GM19351 (cell line): ENCODE data around the gene ADA.
A peak's percentile ranks its signal among the peaks of the same experiment; 100 is the strongest.

Source experiments
- ATAC-seq: cut with Tn5 transposase; IDR thresholded peaks from one replicate; pipeline ENCODE4 v1.9.1; 2021; ENCODE audit warnings: mild to moderate bottlenecking, moderate library complexity; ENCODE audit not compliant: unreplicated experiment

The ADA gene

DNA sequence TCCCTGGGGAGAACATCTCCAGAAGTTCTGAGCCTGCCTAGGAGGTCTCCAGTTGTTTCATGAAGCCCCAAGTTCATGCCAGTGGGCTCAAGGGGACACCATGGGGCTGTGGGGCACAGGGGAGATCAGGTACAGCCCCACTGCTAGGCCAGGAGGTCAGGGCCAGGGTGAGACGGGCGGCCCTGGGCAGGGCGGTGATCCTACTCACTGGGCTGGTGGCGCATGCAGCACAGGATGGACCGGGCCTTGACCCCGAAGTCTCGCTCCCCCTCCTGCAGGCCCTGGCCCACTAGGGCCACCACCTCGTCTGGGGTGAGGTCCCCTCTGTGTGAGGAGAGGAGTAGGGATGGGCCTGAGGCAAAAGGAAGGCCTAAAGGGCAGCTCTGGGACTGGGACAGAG lies 26.1 kb downstream of the ADA start:
- ATAC-seq: no peak

DNA sequence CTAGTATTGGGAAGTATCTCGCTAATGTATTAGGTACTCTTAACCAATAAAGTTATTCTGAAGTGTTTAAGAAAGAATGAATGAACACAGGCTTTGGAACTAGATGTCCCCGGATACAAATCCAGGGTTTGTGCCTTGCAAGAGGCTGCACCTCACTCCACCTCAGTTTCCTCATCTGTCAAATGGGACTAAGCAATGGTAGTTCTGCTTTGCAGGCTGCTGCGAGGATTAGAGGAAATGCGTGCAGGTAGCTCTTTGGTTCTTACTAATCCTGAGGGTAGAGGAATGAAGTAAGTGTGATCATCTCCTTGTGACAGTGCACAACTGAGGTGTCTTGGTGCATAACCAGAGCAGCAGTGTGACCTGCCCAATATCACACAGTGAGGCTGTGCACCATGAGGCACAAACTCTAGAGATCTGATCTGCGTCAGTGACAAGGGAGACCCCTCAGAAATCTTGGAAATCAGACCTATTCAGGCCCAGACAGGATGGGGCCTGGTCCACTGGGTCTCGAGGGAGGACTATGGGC lies 26.7 kb downstream of the ADA start:
- no peak for ATAC-seq

DNA sequence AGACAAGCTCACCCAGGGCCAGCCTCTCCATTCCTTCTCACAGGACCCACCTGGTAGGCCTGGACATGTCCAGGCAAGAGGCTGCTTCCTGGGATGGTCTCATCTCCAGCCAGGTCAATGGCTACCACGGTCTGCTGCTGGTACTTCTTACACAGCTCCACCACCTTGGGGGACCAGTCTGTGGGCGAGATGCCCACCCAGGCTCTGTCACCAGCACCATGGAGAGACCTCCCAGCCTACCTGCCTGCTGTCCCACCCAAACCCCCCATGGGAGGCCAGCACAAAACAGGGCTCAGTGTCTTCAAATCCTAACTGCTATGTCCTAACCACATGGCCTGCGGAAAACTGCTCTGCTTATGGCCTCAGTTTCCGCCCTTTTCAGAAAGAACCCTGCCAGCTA lies 27.3 kb downstream of the ADA start:
- ATAC-seq: no peak

DNA sequence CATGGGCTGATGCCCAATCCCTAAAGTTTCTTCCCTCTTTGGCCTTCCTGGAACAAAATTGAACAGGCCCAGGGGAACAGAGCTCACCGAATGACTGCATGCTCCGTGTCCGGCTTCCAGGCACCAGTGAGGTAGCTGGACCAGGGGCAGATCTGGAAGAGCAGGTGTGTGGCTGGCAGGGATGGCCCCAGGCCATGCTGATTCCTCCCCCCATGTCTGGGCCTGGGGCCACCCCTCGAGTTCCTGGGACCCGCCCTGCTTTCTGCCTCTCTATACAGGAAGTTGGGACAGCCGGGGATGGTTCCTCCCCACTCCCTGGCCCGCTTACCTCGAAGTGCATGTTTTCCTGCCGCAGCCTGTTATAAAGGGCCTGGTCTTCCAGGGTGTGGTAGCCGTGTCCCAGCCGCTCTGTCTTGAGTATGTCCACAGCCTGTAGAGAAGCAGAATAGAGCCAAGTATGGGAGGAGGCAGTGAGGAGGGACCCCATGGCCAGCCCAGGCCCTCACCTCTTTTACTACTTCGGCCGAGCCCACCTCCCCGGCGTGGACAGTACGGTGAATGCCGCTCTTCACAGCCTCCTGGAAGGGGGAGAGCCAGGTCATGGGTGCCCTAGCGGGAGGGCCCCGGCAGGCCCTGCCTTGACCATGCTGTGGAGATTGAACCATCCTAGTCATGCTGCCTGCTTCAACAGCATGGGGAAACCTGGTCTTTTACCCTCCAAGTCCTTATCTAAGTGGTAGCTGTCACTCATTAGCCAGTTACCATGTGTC lies 28.8 kb downstream of the ADA start:
- no peak for ATAC-seq

DNA sequence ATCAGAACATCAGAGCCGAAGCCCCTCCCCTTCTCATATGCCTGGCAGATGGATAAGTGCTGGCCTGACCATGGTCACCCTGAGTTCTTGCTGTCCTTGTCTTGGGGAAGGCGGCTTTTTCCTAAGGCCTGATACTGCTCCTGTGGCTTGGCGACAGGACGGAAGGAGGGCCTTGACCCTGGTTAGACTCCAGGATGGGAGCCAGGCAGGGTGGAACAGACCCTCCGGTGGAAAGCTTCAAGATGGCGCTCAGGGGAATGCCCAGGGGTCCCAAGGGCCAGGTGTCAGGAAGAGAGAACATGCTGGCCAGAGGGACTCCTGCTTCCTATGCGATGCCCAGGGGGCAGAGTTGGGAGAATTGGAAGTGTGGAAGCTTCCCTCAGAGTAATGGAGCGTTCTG lies 29.6 kb downstream of the ADA start:
- ATAC-seq: no peak

DNA sequence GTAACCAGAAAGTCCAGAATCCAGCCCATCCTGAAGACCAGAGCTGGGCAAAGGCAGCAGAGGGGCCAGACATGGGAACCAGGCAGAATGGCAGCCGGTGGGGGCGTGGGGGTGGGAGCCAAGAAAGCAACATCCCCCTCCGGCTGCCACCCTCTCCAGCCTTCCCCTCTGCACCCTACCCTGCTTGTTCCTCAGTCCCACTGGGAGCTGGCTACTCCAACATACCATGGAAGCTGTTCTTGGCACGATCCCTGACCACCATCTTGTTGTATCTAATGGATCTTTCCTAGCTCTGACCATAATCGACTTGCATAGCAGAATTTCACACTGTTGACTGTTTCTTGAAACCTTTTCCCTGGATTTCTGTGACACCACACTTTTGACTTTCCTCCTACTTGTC lies 30.2 kb downstream of the ADA start:
- no peak for ATAC-seq

DNA sequence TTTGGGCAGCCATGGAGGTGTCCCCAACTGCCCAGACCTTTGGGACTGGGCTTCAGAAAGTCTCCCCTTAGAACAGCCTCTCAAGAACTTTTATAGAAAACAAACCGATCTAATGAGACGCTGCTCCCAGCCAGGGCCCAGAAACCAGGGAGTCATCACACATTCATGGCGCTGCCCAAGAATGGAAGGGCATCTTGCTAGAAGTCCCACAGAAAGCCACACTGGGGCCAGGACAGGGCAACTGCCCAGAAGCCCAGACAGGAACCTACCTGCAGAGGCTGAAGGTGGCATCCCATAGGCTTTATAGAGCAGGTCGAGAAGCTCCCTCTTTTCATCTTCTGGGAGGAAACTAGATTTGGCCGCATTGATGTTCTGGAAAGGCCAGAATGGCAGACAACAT lies 31.5 kb downstream of the ADA start:
- ATAC-seq: no peak

DNA sequence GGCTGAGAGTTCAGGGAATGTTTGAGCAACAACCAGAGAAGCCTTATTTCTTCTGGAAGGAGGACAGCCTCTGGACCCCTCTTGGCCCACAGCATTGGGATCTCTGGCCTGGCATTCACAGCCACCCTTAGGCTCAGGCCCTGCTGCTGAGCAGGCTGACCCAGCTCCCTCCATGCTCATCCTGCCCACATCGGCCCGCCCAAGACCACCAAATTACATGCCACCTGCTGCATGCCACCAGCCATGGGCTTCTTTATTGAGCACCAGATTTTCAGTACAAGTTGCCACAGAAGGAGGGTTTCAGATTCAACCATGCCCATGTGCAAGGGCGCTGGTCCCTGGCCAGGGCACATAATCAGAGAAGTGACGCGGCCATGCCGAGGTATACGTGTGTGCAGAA lies 32.2 kb downstream of the ADA start:
- no peak for ATAC-seq

DNA sequence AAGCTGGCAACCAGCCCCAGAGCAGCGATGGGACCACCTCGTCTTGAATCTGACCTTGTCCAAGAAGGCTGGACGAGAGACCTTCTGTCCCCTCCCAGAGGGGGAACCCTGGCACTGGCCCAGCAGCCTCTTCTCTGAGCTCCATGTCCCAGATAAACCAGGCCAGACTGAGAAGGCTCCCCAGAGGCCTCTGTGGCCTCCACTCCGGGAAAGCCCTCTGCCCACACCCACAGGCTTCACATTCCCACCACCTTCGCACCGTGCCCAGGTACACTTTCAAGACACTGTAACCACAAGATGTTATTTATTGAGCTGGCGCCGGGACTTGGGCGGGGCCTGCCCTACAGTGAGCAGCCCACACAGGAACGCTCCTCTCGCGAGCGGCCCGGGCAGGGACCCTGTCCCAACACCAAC lies 33.2 kb downstream of the ADA start:
- no peak for ATAC-seq

DNA sequence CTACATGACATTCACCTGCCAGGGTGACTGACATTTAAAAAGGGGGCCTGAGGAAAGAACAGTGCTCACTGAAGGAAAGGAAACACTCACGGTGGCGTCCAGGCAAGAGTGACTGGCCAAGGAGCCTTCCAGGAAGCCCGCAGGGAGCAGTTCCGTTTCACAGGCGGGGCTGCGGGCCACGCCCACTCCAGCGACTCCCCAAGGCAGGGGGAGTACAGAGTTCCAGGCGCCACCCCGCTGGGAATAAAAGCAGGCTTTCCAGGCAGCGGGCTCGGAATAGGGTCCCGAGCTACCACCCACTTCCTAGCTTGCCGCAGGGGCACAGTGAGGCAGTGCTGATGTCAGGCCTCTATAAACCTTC lies 34.9 kb downstream of the ADA start:
- ATAC-seq: no peak

DNA sequence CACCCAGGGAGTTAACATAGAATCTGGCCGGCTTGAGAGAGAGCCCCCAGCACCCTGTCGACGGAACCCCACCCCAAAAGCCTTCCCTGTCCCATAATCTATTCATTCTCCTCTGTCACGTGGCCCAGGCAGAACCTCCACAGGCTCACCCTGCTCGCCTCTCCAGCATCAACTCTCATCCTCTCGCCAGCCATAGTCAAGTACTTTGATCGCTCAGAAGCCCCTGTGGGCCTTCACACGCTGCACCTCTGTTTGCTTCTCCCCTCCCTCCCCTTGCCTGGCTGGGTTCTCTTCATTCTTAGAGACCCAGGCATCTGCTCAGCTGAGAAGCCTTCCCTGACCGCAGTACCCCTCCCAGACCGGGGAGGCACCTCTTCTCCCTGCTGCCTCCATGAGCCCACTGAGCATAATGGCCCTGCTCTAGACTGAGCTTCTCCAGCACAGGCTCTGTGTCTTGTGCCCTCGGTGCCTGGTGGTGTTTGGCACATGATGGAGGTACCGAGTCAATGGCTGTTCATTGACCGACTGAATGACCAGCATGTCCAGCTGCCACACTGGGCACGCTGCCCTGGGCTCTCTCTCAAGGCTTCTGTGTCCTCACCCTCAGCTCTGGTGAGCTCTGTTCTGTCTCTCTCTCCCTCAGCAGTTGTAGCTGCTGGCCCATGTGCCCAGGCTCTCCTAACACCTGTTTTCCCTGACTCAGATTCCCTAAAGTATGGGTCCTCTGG lies 35.5 kb downstream of the ADA start:
- ATAC-seq: no peak

DNA sequence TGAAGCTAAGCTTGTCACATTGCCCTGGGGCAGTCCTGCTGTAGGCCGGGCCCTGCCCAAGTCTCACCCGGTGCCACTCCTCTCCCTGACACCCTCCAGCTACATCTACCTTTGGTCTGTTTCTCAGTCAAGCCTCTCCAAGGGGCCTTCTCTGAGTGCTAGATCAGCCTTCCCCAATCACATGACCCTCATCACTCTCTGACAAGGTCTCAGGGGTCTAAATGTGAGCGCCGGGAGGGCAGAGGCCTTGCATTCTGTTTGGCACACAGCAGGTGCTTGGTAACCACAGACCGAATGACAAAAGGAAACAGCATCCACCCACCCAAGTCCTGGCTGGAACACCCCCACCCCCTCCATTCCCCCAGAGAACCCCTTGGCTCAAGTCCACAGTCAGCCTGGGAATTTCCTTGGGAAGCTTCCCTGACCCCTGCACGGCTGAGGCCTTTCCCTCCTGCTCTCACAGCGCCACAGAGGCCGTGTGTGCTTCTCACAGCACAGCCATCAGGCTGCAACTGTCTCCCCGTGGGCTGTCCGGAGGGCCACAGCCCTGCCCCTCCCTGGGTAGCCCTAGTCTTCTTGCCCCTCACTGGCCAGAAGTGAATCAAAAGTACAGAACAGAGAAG lies 36.2 kb downstream of the ADA start:
- ATAC-seq: no peak

DNA sequence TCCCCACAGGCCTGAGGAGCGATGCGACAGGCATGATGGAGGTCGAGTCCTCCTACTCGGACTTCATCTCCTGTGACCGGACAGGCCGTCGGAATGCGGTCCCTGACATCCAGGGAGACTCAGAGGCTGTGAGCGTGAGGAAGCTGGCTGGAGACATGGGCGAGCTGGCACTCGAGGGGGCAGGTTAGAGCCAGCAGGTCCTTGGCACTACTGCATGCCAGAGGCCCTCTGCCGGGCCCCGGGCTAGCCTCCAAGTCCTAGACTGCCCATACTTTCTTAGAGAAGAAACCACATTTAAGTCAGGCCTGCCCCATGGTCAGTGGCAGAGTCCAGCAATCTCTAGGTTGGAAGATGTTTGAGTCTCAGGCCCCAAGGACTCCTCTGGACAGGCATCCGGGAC lies 37.0 kb downstream of the ADA start:
- ATAC-seq: no peak

DNA sequence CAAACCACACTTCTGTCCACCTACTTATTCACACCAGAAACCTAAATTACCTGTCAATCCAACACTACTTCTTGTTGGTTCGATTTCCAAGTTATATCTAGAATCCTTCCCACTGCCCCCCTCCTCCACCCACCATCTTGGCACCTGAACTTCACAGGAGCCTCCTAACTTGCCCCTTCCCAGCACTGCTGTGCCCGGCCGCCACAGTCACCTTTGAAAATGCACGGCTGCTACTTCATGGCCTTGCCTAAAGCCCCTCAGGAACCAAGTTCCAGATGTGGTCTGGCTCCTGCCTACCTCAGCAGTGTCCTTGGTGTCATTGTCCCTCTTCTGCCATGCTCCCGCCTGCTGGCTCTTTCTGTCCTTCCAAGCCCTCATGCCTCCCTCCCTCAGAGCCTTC lies 37.9 kb downstream of the ADA start:
- ATAC-seq: no peak

DNA sequence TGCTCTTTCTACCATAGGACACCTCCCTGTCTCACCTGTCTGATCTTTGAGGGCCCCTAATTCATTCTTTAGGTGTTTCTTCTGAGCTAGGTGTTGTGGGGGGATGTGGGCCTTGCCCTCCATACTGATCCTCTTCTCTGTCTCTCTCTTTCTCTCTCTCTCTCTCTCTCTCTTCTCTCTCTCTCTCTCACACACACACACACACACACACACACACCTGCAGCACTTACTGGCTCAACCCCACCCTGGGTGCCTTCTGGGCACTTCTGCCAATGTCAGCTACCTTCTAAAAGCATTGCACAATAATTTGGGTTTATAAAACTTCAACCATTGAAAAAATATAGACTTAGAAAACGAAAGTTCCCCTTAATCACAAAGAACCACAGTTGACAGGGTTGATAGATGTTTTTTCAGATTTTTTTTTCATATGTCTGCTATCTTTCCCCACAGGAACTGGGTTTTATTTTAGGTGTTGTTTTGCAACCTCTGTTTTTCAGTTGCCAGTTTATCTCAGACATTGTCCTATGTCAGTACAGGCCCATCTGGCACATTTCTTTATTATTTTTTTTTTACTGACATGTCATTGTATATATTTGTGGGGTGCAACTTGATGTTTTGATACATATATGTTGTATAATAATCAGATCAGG lies 41.1 kb downstream of the ADA start:
- ATAC-seq: peak; percentile 13

DNA sequence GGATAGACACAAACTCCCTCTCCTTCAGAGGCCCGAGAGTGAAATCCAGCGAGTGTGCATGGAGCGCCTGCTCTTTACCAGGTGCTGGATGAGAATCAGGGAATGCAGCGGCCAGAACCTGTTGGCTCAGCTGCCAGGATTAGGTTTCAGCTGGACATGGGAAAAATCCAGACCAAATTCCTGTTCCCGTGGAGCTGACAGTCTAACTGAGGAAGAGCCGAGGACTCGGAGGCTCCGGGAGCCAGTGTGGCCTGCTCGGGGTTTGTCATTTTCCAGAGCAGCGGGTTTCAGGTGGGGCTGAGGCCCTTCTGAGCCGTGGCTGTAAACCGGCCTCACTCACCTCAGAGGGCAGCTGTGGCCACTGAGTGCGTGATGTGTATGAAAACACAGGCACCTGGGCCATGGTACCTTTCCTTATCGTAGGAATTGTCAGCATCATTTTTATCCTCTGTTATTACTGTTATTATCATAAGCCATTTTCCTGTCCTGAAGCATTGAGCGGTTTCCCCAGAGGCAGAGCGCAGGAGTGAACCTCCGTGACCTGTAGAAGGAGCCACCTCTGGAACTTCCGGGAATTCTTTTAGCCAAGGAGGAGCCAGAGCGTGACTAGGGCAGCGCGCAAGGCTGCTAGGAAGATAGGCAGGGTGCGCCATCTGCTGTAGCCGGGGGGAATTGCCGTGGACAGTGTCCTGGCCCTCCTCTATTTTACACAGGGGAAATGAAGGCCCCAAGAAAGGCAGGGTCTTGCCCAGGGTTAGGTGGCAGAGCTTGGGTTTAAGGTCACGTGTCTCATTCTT lies 41.8 kb downstream of the ADA start:
- ATAC-seq: peak; percentile 65

DNA sequence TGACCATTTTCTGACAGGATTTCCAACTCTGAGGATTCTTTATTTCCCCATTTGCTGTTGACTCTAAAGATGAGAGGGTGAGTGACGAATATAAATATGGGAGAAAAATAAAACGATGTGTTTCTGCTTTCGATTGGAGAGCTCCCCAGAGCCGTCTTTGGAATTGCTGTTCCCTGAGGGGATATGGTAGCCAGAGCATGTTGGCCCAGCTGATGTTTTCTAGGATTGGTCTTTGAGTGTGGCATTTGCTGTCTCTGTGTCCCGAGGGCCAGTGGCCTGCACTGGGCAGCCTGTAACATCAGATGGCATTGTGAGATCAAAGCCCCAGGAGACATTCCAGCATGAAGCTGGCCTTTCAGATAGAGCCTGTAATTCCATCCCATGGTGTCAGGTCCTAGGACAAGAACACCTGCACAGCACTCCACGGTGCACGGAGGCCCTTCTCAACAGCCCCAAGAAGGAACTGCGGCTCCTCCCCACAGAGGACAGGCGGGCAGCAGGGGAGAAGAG lies 42.4 kb downstream of the ADA start:
- ATAC-seq: no peak

DNA sequence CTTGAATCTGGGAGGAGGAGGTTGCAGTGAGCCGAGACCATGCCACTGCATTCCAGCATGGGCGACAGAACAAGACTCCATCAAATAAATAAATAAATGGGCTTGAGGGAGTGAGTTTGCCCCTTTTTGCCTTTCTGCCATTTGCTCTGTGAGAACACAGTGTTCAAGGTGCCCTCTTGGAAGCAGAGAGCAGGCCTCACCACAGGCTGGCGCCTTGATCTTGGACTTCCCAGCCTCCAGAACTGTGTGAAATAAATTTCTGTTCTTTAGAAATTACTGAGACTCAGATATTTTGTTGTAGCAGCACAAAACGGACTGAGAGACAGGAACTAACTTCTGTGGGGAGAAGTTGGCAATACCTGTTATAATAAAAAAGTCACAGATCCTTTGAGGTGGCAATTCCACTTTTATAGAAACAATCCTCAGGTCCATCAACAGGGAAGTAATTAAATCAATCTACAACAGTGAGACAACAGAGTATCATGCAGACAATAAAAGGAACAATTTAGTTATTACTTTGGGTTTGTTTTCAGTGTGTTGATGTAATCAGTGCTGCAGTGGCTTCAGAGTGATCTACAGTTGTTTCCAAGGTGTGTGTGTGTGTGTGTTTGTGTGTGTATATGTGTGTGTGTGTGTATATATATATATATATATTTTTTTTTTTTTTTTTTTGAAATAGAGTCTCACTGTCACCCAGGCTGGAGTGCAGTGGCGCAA lies 44.6 kb downstream of the ADA start:
- ATAC-seq: no peak

DNA sequence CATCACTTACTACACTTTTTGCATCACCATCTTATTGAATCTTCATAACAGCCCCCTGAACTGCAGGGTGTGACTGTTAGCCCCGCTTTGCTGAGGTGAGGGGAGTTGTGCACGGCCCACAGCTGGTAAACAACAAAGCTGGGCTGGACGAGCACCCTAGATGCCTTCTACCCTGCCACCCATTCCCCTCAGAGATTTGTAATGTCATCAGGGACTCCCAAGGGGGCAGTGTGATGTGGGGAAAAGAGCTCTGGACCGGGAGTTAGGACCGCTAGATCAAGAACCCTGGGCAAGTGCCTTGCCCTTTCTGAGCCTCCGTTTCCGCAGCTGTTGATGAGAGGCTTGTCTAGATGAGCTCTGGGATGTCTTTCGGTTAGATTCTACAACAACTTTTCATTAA lies 48.2 kb downstream of the ADA start:
- ATAC-seq: no peak

DNA sequence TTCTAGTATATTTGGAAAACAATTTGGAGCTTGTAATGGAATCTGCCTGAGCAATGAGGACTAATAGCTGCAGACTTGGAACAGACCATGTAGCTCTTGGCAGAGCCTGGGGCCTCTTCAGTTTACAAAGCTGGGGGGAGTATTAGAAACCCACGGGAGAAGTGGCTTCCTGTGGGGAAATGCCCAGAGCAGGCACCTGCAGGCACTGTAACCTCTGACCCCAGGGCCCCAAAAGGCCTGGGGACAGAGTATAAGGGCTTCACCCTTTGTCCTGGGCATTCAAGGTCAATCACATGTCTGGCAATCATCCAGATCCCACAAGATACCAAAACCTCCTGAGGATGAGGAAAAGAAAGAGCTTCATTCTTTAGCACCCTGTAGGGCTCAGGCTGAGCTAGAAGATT lies 49.7 kb downstream of the ADA start:
- no peak for ATAC-seq
